ENCODE data around the gene FBXL5.
"Not testable (repeated sequence)": the region's sequence is repeated elsewhere in the genome, so short reads cannot be mapped to it uniquely, and the experiment has no call there.

- not testable (repeated sequence) for TF ChIP-seq CTCF (IDR thresholded peaks at IDR 0.05 in 2 of 3, conservative IDR thresholded peaks at IDR 0.05 in 1 of 3; ENCODE audit: insufficient read depth in 2 of 3, low read depth in 1 of 3, low read length in 3 of 3); FOXP4 (CRISPR knock-in tag; IDR thresholded peaks at IDR 0.05; ENCODE audit: borderline replicate concordance); RFX5 (IDR thresholded peaks at IDR 0.05; ENCODE audit: low read depth, low read length)
Observed at GRCh38 chr4:15617407-15617806, 37.8 kb downstream of the FBXL5 start.
